Endothelial cell of umbilical vein (primary cell): ENCODE measurements around the gene LDLRAD3. TPM values are rescaled to one million over a fixed set of nuclear protein-coding genes. Genes with fewer than 3 reads are reported as not detected.

Experiments used
- BruUV-seq: library from RNA; stranded (reverse); fragments of 400-500 nt; replicated peaks from 2 replicates; lab custom pipeline; 2021; lab: Mats Ljungman, UMichigan
- CTCF ChIA-PET: fragments of 300-600, 350-600 bp; sonication (Branson Sonifier 250); formaldehyde crosslinking; loops from one replicate; lab custom pipeline; 2021; ENCODE audit warnings: antibody characterized with exemption, inconsistent platforms; lab: Charles Lee
- POLR2A ChIA-PET: fragments of 300-600, 350-600 bp; sonication (Branson Sonifier 250); formaldehyde crosslinking; loops from one replicate; lab custom pipeline; 2021; ENCODE audit warnings: antibody characterized with exemption, inconsistent platforms; lab: Charles Lee
- DNase-seq: peaks from one replicate; pipeline ENCODE4 v3.0.0-alpha.2; 2011; ENCODE audit warnings: low read depth, low spot score
- FAIRE-seq: peaks from 2 replicates; lab custom pipeline; 2011; peaks lifted over from hg19 to GRCh38; lab: Jason Lieb, UNC
- H2AFZ ChIP-seq: 2 replicates; pipeline ENCODE4 v1.6.0; 2012; ENCODE audit warnings: low read depth, low read length, control low read depth, inconsistent platforms
- H3K27ac ChIP-seq: 2 replicates; pipeline ENCODE4 v1.5.1; 2011; ENCODE audit warnings: low read depth, mild to moderate bottlenecking, control low read depth, low read length, moderate library complexity; ENCODE audit not compliant: insufficient read depth
- H3K27me3 ChIP-seq, 2 experiments: 2 replicates each; pipeline versions ENCODE4 v1.6.0 to v1.6.1; 2011; ENCODE audit warnings: low read length in 2 of 2, mixed read lengths in 1 of 2; ENCODE audit not compliant: control insufficient read depth in 2 of 2, insufficient read depth in 2 of 2
- H3K36me3 ChIP-seq, 2 experiments: 2 replicates in 1 of 2; 3 replicates in 1 of 2; pipeline ENCODE4 v1.5.1; 2011; ENCODE audit warnings: low read length in 2 of 2, mild to moderate bottlenecking in 1 of 2, moderate library complexity in 1 of 2; ENCODE audit not compliant: control insufficient read depth in 2 of 2, insufficient read depth in 2 of 2; ENCODE audit errors: extremely low read depth in 1 of 2
- H3K4me1 ChIP-seq: 3 replicates; pipeline ENCODE4 v1.5.1; 2011; ENCODE audit warnings: mild to moderate bottlenecking, low read length; ENCODE audit not compliant: control insufficient read depth, insufficient read depth; ENCODE audit errors: extremely low read depth
- H3K4me2 ChIP-seq: 2 replicates; pipeline ENCODE4 v1.6.1; 2011; ENCODE audit warnings: low read length, control low read depth, mixed read lengths; ENCODE audit not compliant: insufficient read depth
- H3K4me3 ChIP-seq, 3 experiments: fragments of 200-600 bp in 1 of 3; sonication (generic), shearing (Covaris generic) in 1 of 3; replicated peaks in 1 of 3; 2 replicates each; pipeline ENCODE4 v1.5.1; 2011 to 2016; ENCODE audit warnings: control low read depth in 3 of 3, low read length in 3 of 3, mild to moderate bottlenecking in 2 of 3, inconsistent platforms in 1 of 3, low read depth in 1 of 3, moderate library complexity in 1 of 3; ENCODE audit not compliant: insufficient read depth in 1 of 3
- H3K79me2 ChIP-seq: 2 replicates; pipeline ENCODE4 v1.6.0; 2012; ENCODE audit warnings: low read length, inconsistent platforms; ENCODE audit not compliant: control insufficient read depth, insufficient read depth
- H3K9ac ChIP-seq: replicated peaks from 2 replicates; pipeline ENCODE3; 2011; ENCODE audit warnings: low read length, control low read depth; ENCODE audit not compliant: insufficient read depth; ENCODE audit errors: extremely low read depth
- H3K9me1 ChIP-seq: replicated peaks from 3 replicates; pipeline ENCODE4 v1.6.0; 2011; ENCODE audit warnings: mild to moderate bottlenecking, low read length; ENCODE audit not compliant: control insufficient read depth, insufficient read depth; ENCODE audit errors: extremely low read depth
- H3K9me3 ChIP-seq: replicated peaks from 2 replicates; pipeline ENCODE4 v1.5.1; 2012; ENCODE audit warnings: low read length, inconsistent platforms; ENCODE audit not compliant: control insufficient read depth, insufficient read depth
- H4K20me1 ChIP-seq: replicated peaks from 2 replicates; pipeline ENCODE3; 2011; ENCODE audit warnings: mild to moderate bottlenecking, low read length; ENCODE audit not compliant: control insufficient read depth, insufficient read depth; ENCODE audit errors: extremely low read depth
- CTCF ChIP-seq, 2 donors: IDR thresholded peaks; 1 replicate in 1 of 2; 2 replicates in 1 of 2; pipeline ENCODE4 v1.5.1; 2011; ENCODE audit warnings: low read length in 2 of 2, mild to moderate bottlenecking in 2 of 2, moderate library complexity in 2 of 2, control low read depth in 1 of 2, inconsistent platforms in 1 of 2, low read depth in 1 of 2; ENCODE audit not compliant: insufficient read depth in 1 of 2; ENCODE audit errors: extremely low read depth in 1 of 2
- EZH2 ChIP-seq: IDR thresholded peaks from 2 replicates; pipeline ENCODE4 v1.6.1; 2012; ENCODE audit warnings: borderline replicate concordance, low read depth, mild to moderate bottlenecking, moderate library complexity, low read length, inconsistent platforms; ENCODE audit not compliant: severe bottlenecking
- FOS ChIP-seq: IDR thresholded peaks from 2 replicates; pipeline ENCODE4 v1.6.1; 2011; ENCODE audit warnings: mild to moderate bottlenecking, low read length, moderate library complexity, borderline replicate concordance; ENCODE audit not compliant: insufficient read depth
- GATA2 ChIP-seq: IDR thresholded peaks from 2 replicates; pipeline ENCODE4 v1.7.0; 2011; ENCODE audit warnings: low read depth, mild to moderate bottlenecking, moderate library complexity, mixed read lengths, low read length; ENCODE audit not compliant: insufficient read length, insufficient read depth
- JUN ChIP-seq: IDR thresholded peaks from 2 replicates; pipeline ENCODE4 v1.6.1; 2011; ENCODE audit warnings: borderline replicate concordance, low read depth; ENCODE audit not compliant: insufficient read length, insufficient read depth
- MAX ChIP-seq: IDR thresholded peaks from 2 replicates; pipeline ENCODE4 v1.6.1; 2011; ENCODE audit not compliant: insufficient read depth, insufficient read length
- MYC ChIP-seq: IDR thresholded peaks from one replicate; pipeline ENCODE4 v1.6.1; 2011; ENCODE audit warnings: mild to moderate bottlenecking, low read depth, low read length
- POLR2A ChIP-seq: IDR thresholded peaks from 2 replicates; pipeline ENCODE4 v1.6.1; 2012; ENCODE audit warnings: low read depth, mild to moderate bottlenecking, control low read depth, low read length
- POLR2AphosphoS5 ChIP-seq: IDR thresholded peaks from 2 replicates; pipeline ENCODE4 v1.6.1; 2012; ENCODE audit warnings: low read depth, mild to moderate bottlenecking, control low read depth, low read length, moderate library complexity; ENCODE audit not compliant: insufficient read depth
- dilution Hi-C: fragments of 300-500 bp; cut with MboI; formaldehyde crosslinking; loops from one replicate; pipeline ENCODE4 v1.15.0; 2019; ENCODE audit warnings: low sequenced_read_pairs; ENCODE audit not compliant: extremely low pct_ligation_motif_present
- intact Hi-C: fragments of 100-400 bp; cut with micrococcal nuclease; formaldehyde crosslinking; loops from one replicate; pipeline ENCODE4 v1.10.0; 2022
- polyA plus RNA-seq, 4 experiments: library from polyadenylated mRNA; depleted of rRNA in 3 of 4; stranded (reverse) in 3 of 4; unstranded in 1 of 4; fragments of >200 nt; gene quantifications; 2 replicates each; pipeline versions ENCODE4 v1.2.1 to v1.2.3, GENCODE V29; 2011 to 2012; ENCODE audit warnings: missing spikeins in 1 of 4
- total RNA-seq: library from RNA; stranded (reverse); gene quantifications from 2 replicates; pipeline ENCODE4 v1.2.3, GENCODE V29; 2021

Gene LDLRAD3
- total and polyA plus RNA-seq, 2 donors (not counting 3 experiments of a cell fraction or from before 2014, with no cell fraction given): 17.9 to 25.1 TPM

GRCh38 chr11:36240801-36241200 lies 296.9 kb downstream of the LDLRAD3 start:
- intact Hi-C loops: no loop called here
- dilution Hi-C loops: no loop called here
- no peak for DNase-seq
- Histone ChIP-seq H3K9me3 (no peaks in the 10 kb centered on the region), H3K27me3 (no peaks in the 10 kb centered on the region), H3K4me1 (no peaks in the 10 kb centered on the region), H4K20me1 (no peaks in the 10 kb centered on the region), H3K4me2 (no peak overlapping the region), H3K27ac (no peak overlapping the region), H3K9me1 (no peaks in the 10 kb centered on the region), H3K79me2 (no peaks in the 10 kb centered on the region), H2AFZ (no peak overlapping the region), H3K36me3 (no peaks in the 10 kb centered on the region), H3K4me3 (no peak overlapping the region), H3K9ac (no peak overlapping the region)
- POLR2A ChIA-PET: no interaction called here
- CTCF ChIA-PET: interaction anchor here (1.0 to 1.2 kb wide), 2 partner anchors 9 to 18 kb away, joined by 3 to 4 read pairs; no protein-coding TSS in a partner anchor
- no peak for FAIRE-seq
- no peak for TF ChIP-seq CTCF (IDR thresholded peaks at IDR 0.05; ENCODE audit: extremely low read depth in 1 of 2, insufficient read depth in 1 of 2, low read depth in 1 of 2, low read length in 2 of 2)
- no peak for TF ChIP-seq POLR2AphosphoS5
- no peak for TF ChIP-seq EZH2
- no peak for TF ChIP-seq JUN
- TF ChIP-seq GATA2: no peak
- no peak for TF ChIP-seq FOS
- no peak for TF ChIP-seq MAX
- TF ChIP-seq POLR2A: no peak
- no peak for TF ChIP-seq MYC
- no TSS peak for BruUV-seq
